ENCODE results near the gene TCN1.
"Not testable (repeated sequence)": the region's sequence is repeated elsewhere in the genome, so short reads cannot be mapped to it uniquely, and the experiment has no call there.

Gene TCN1

GRCh38 chr11:59848439-59848838 lies 17.8 kb downstream of the TCN1 start:
- not testable (repeated sequence) for H3K36me3 Mint-ChIP-seq (ENCODE audit: insufficient read depth); H3K27ac Mint-ChIP-seq; H3K4me3 Mint-ChIP-seq; H3K4me1 Mint-ChIP-seq (ENCODE audit: low read depth in 2 of 2); DNase-seq; H3K9me3 Mint-ChIP-seq; ATAC-seq (replicated peaks)
- peaks cover 9 to 26% of the 10 kb centered on the region in 2 donors for H3K27me3 Mint-ChIP-seq

DNA sequence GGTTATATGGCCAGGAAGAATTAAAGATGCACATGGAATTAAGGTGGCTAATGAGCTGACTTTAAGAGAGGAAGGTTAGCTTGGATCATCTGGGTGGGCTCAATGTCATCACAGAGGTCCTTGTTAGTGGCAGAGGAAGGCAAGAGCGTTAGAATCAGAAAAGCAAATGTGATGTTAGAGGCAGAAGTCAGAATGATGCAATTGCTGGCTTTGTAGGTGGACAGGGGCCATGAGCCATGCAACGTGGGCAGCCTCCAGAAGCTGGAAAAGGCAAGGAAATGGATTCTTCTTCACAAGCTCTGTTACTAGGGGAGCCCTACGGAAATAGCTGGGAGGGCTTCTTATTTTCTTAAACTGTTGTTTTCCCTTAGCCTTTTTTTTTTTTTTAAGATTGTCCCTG lies 18.7 kb downstream of the TCN1 start:
- H3K9me3 Mint-ChIP-seq: no peaks in the 10 kb centered on the region
- H3K27ac Mint-ChIP-seq: no peak overlapping the region
- no peak for DNase-seq
- no peaks in the 10 kb centered on the region for H3K4me1 Mint-ChIP-seq (ENCODE audit: low read depth in 2 of 2)
- no peak for ATAC-seq (replicated peaks)
- peaks cover 10 to 29% of the 10 kb centered on the region in 2 donors for H3K27me3 Mint-ChIP-seq
- H3K4me3 Mint-ChIP-seq: no peak overlapping the region
- H3K36me3 Mint-ChIP-seq (ENCODE audit: insufficient read depth): no peaks in the 10 kb centered on the region

- DNase-seq (no peak), ATAC-seq (replicated peaks) (no peak)
- H3K4me1 Mint-ChIP-seq (ENCODE audit: low read depth in 2 of 2): no peaks in the 10 kb centered on the region
- H3K27ac Mint-ChIP-seq: no peak overlapping the region
- no peaks in the 10 kb centered on the region for H3K36me3 Mint-ChIP-seq (ENCODE audit: insufficient read depth)
- H3K27me3 Mint-ChIP-seq: peaks cover 10 to 29% of the 10 kb centered on the region in 2 donors
- no peaks in the 10 kb centered on the region for H3K9me3 Mint-ChIP-seq
- H3K4me3 Mint-ChIP-seq: no peak overlapping the region
These were observed 19.7 kb downstream of the TCN1 start for GRCh38 chr11:59846556-59846955.

DNA sequence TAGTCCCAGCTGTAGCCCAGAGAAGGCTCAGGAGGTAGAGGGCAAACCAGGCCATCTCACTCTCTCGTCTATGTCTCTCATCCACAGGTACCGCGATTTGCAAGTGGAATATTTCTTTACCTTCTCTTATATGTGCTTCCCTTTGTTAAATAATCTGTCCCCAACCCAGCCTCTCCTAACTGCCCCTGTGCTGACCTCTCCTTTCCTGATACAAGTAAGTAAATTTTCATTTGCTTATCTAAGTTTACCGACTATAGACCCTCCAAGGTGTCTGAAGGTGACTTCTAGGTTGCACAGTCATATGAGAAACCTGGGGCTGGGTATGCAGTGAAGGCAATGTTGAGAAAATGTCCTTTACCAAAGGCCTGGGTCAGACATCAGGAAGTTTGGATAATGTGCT lies 20.9 kb downstream of the TCN1 start, which contains the start of gene CBLIF:
Gene CBLIF (minus strand): TSS at position 101 of the 400 bp plus-strand sequence. CDS start 46 bp downstream, at position 55.
- Mint-ChIP-seq H3K27ac (no peak within 1 kb of the TSS), H3K4me1 (ENCODE audit: low read depth in 2 of 2) (no peaks in the 10 kb centered on the region), H3K4me3 (no peak within 1 kb of the TSS), H3K9me3 (no peaks in the 10 kb centered on the region), H3K27me3 (peaks cover 5 to 29% of the 10 kb centered on the region in 2 donors), H3K36me3 (ENCODE audit: insufficient read depth) (no peaks in the 10 kb centered on the region)
- DNase-seq (no peak), ATAC-seq (replicated peaks) (no peak)

DNA sequence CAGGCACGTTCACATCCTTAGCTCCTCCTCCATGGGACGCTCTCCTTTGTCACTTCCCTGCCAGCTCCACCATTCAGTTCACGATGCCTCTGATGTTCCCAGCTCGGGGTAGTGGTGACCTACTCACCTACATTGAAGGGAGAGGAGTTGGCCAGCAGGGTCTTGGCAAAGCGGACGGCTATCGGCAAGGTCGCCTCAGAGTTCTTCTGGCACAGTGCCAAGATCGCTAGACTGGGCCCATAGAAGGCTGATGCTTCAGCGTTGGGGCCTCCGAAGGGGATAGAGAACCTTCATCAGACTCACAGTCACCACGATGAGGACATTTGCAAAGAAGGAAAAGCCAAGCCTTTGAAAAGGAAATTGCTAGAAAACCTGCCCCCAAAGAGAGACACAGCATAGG lies 24.0 kb downstream of the TCN1 start:
- ATAC-seq (replicated peaks) (no peak), DNase-seq (no peak)
- peaks cover 15 to 36% of the 10 kb centered on the region in 2 donors for H3K27me3 Mint-ChIP-seq
- no peaks in the 10 kb centered on the region for H3K4me1 Mint-ChIP-seq (ENCODE audit: low read depth in 2 of 2)
- H3K27ac Mint-ChIP-seq: no peak overlapping the region
- H3K36me3 Mint-ChIP-seq (ENCODE audit: insufficient read depth): no peaks in the 10 kb centered on the region
- H3K9me3 Mint-ChIP-seq: no peaks in the 10 kb centered on the region
- no peak overlapping the region for H3K4me3 Mint-ChIP-seq

DNA sequence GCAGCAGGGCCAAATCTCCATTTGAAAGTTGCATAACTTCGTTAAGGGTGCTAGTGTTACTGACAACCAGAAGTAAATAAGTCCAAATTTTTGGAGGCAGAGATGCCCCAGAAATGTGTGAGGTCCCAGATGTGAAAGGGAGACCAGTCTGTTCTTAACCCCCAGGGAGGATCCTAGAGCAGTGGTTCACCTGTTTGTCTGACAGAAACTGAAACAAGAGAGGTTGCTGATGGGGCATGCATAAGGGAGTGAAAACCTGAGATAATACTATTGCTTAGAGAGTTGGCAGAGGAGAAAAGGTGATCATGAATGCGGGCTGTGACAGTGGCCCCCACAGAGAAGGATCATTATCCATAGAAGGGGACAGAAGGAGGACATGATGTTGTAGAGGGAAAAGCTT lies 24.8 kb downstream of the TCN1 start:
- ATAC-seq (replicated peaks) (no peak), DNase-seq (no peak)
- H3K9me3 Mint-ChIP-seq: no peaks in the 10 kb centered on the region
- H3K4me3 Mint-ChIP-seq: no peak overlapping the region
- H3K27ac Mint-ChIP-seq: no peak overlapping the region
- no peaks in the 10 kb centered on the region for H3K4me1 Mint-ChIP-seq (ENCODE audit: low read depth in 2 of 2)
- H3K36me3 Mint-ChIP-seq (ENCODE audit: insufficient read depth): no peaks in the 10 kb centered on the region
- peaks cover 15 to 44% of the 10 kb centered on the region in 2 donors for H3K27me3 Mint-ChIP-seq

DNA sequence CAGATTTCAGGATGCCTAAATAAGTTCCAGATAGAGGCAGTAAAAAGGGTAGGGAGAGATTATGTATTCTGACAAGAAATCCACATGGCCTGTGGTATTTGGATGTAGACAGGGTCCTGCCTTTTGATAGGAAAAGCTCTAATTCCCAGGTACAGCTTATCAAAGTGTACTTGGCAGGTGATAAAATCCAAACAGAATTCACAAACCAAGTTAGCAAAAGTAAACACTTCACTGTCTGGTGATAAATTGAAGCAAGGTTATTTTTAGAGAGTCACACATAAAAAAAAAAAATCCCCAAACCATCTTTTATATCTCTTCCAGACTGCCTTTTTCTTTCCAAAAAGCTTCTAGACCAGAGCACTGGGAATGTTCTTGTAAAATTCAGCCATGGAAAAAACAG lies 26.7 kb downstream of the TCN1 start:
- peaks cover 15 to 43% of the 10 kb centered on the region in 2 donors for H3K27me3 Mint-ChIP-seq
- no peak for DNase-seq
- no peak for ATAC-seq (replicated peaks)
- no peaks in the 10 kb centered on the region for H3K4me1 Mint-ChIP-seq (ENCODE audit: low read depth in 2 of 2)
- peak overlapping the region in 1 of 2 donors; percentile 64 for H3K27ac Mint-ChIP-seq
- H3K36me3 Mint-ChIP-seq (ENCODE audit: insufficient read depth): no peaks in the 10 kb centered on the region
- no peaks in the 10 kb centered on the region for H3K9me3 Mint-ChIP-seq
- no peak overlapping the region for H3K4me3 Mint-ChIP-seq

DNA sequence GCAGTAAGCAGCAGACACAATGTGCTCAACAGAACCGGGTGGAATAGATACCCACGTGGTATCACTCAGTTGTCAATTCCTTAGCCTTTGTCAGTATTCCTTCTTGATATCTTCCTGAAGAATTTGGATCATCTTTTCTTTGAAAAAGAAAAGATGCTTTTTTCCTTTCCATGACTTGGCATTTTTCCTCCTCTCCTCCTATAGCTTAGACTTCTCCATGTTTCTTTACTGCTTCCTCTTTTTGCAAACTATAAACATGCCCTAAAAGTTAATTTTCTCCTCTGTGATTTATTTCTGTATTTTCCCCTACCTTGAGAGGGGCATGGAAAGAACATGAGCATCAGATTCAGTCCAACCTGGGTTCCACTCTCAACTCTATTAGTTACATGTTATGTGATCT lies 32.7 kb downstream of the TCN1 start:
- Mint-ChIP-seq H3K27ac (no peak overlapping the region), H3K9me3 (no peaks in the 10 kb centered on the region), H3K27me3 (peaks cover 17 to 37% of the 10 kb centered on the region in 2 donors), H3K4me1 (ENCODE audit: low read depth in 2 of 2) (no peaks in the 10 kb centered on the region), H3K36me3 (ENCODE audit: insufficient read depth) (no peaks in the 10 kb centered on the region), H3K4me3 (no peak overlapping the region)
- DNase-seq (no peak), ATAC-seq (replicated peaks) (no peak)

DNA sequence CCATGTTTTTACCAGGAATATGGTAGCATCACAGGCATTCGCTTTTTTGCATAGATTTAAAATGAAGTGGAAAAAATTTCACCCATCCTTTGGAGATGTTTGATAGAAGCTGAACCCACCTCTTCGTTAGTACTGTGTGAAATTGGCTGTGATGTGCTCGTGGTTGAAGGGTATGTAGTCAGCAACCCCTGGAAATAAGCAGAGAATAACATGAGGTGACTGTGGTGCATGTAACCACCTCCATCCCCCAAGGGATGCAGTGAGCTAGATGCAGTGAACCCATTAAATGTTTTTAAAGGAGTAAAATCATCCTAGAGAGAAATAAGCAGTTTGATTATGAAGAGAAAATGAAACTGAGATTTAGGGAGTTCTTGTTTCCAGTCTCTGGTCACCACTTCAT lies 36.9 kb downstream of the TCN1 start:
- DNase-seq (no peak), ATAC-seq (replicated peaks) (no peak)
- Mint-ChIP-seq H3K36me3 (ENCODE audit: insufficient read depth) (no peaks in the 10 kb centered on the region), H3K4me3 (no peak overlapping the region), H3K9me3 (no peaks in the 10 kb centered on the region), H3K27ac (no peak overlapping the region), H3K4me1 (ENCODE audit: low read depth in 2 of 2) (no peaks in the 10 kb centered on the region), H3K27me3 (peaks cover 18 to 29% of the 10 kb centered on the region in 2 donors)

GRCh38 chr11:59822989-59823566 lies 43.2 kb downstream of the TCN1 start:
- DNase-seq (peak in 1 of 3 experiments; percentile 20), ATAC-seq (replicated peaks) (peak; percentile 81)
- Mint-ChIP-seq H3K36me3 (ENCODE audit: insufficient read depth) (no peaks in the 10 kb centered on the region), H3K4me3 (no peak overlapping the region), H3K27me3 (peaks cover 18 to 28% of the 10 kb centered on the region in 2 donors), H3K4me1 (ENCODE audit: low read depth in 2 of 2) (peaks cover 1 to 6% of the 10 kb centered on the region in 2 donors), H3K9me3 (no peaks in the 10 kb centered on the region), H3K27ac (no peak overlapping the region)

- peaks cover 1 to 11% of the 10 kb centered on the region in 2 donors for H3K4me1 Mint-ChIP-seq (ENCODE audit: low read depth in 2 of 2)
- no peak for ATAC-seq (replicated peaks)
- no peak overlapping the region for H3K4me3 Mint-ChIP-seq
- no peaks in the 10 kb centered on the region for H3K9me3 Mint-ChIP-seq
- no peak for DNase-seq
- no peak overlapping the region for H3K27ac Mint-ChIP-seq
- H3K36me3 Mint-ChIP-seq (ENCODE audit: insufficient read depth): no peaks in the 10 kb centered on the region
- H3K27me3 Mint-ChIP-seq: peaks cover 7% of the 10 kb centered on the region in 2 donors
These were observed 47.7 kb downstream of the TCN1 start for GRCh38 chr11:59818572-59818971.

DNA sequence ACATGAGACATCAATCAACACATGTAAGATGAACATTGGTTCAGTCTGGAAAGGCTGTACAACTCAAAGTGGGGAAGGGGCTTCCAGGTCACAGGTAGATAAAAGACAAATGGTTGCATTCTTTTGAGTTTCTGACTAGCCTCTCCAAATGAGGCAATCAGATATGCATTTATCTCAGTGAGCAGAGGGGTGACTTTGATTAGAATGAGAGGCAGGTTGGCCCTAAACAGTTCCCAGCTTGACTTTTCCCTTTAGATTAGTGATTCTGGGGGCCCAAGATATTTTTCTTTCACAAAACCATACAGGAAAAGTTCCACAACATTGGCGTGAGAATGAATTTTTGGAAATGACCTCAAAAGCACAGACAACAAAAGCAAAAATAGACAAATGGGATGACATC lies 49.9 kb downstream of the TCN1 start:
- not testable (repeated sequence) for H3K9me3 Mint-ChIP-seq; H3K27me3 Mint-ChIP-seq; ATAC-seq (replicated peaks); H3K27ac Mint-ChIP-seq; H3K36me3 Mint-ChIP-seq (ENCODE audit: insufficient read depth); H3K4me3 Mint-ChIP-seq; DNase-seq; H3K4me1 Mint-ChIP-seq (ENCODE audit: low read depth in 2 of 2)

DNA sequence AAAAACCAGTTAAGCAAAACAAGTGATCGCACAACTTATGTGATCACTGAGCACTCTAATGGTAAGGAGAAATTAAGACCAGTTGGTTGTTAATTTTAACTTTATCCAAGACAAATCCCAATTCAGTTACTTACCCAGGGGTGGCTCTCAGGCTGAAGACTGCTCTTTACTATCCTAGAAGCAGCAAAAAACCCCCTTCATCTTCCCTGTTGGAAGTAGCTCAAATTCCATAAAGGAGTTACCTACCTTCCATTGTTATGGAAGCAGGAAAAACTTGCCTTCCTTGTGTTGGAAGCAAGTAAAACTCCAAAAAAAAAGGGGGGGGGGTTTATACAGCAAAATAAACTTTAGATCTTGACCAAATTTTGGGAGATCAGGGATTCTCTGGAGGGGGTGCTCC lies 50.5 kb downstream of the TCN1 start:
- no peaks in the 10 kb centered on the region for H3K36me3 Mint-ChIP-seq (ENCODE audit: insufficient read depth)
- no peaks in the 10 kb centered on the region for H3K9me3 Mint-ChIP-seq
- H3K4me1 Mint-ChIP-seq (ENCODE audit: low read depth in 2 of 2): peaks cover 6 to 11% of the 10 kb centered on the region in 2 donors
- no peak overlapping the region for H3K4me3 Mint-ChIP-seq
- H3K27me3 Mint-ChIP-seq: peaks cover 0 to 7% of the 10 kb centered on the region in 2 donors
- no peak for DNase-seq
- no peak overlapping the region for H3K27ac Mint-ChIP-seq
- no peak for ATAC-seq (replicated peaks)

DNA sequence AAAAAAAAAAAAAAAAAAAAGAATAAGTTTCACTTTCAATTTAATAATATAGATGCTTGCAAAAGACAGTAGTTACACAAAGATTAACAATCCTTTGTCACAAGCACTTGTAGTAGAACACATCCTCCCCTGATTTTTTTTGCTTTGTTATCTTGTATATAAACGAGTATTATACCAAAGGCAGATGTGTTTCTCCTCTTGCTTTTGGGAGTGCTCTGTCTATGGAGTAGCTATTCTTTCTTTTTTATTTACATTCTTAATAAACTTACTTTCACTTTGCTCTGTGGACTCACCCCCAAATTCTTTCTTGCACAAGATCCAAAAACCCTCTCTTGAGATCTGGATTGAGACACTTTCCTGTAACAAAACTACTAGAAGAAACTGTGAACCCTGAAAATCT lies 52.3 kb downstream of the TCN1 start:
- no peak for ATAC-seq (replicated peaks)
- H3K4me3 Mint-ChIP-seq: peak overlapping the region; percentile 30 to 32
- no peak for DNase-seq
- peak overlapping the region; percentile 8 to 33 for H3K27ac Mint-ChIP-seq
- no peaks in the 10 kb centered on the region for H3K36me3 Mint-ChIP-seq (ENCODE audit: insufficient read depth)
- H3K27me3 Mint-ChIP-seq: peaks cover 0 to 4% of the 10 kb centered on the region in 2 donors
- no peaks in the 10 kb centered on the region for H3K9me3 Mint-ChIP-seq
- H3K4me1 Mint-ChIP-seq (ENCODE audit: low read depth in 2 of 2): peaks cover 16 to 23% of the 10 kb centered on the region in 2 donors
